Measurements from ENCODE around the gene XK. TPM values are rescaled to one million over a fixed set of nuclear protein-coding genes. Genes with fewer than 3 reads are reported as not detected.

XK gene, protein sequence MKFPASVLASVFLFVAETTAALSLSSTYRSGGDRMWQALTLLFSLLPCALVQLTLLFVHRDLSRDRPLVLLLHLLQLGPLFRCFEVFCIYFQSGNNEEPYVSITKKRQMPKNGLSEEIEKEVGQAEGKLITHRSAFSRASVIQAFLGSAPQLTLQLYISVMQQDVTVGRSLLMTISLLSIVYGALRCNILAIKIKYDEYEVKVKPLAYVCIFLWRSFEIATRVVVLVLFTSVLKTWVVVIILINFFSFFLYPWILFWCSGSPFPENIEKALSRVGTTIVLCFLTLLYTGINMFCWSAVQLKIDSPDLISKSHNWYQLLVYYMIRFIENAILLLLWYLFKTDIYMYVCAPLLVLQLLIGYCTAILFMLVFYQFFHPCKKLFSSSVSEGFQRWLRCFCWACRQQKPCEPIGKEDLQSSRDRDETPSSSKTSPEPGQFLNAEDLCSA
- 1 to 10 TPM; 1.1 to 2.3 (median 1.7) TPM for total RNA-seq

DNA sequence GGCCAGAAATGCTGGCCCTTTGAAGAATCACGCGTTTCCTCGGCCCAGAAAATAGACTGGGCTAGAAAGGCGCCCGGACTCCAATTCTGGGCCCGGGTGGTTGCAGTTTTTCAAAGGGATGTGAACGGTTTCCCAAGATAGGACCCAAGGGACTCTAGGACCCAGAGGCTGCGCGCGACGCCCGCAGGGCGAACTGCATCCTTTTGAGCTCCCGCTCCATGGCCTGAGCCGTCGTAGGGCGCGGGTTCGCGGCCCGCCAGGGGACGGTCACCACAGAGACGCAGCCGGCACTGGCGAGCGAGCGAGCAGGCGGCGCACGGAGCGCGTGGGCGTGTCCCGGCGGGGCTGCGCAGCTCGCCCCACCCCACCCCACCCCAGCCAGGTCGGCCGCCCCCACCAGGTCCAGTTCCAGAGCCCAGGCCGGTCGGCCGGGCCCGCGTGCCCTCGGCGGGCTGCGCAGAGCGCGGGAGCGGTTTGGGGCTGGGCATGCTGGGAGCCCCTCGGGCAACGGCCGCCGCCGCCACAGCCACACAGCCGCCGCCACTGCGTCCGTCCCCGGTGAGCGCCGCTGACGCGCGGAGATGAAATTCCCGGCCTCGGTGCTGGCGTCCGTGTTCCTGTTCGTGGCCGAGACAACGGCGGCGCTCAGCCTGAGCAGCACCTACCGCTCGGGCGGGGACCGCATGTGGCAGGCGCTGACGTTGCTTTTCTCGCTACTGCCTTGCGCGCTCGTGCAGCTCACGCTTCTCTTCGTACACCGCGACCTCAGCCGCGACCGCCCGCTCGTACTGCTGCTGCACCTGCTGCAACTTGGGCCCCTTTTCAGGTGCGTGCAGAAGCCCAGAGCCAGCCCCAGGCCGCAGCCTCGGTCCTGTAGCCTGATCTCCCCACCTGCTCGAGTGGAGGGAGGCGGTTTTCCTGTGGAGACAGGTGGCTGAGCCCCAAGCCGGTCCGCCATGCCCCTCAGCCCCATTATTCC is at the start of gene XK:
XK (plus strand) TSS at position 411 of the 979 bp plus-strand sequence; CDS start at position 582, 171 bp downstream.
- peaks cover 6% of the 10 kb centered on the region for H3K4me1 ChIP-seq
- H3K9me3 ChIP-seq: no peaks in the 10 kb centered on the region
- peak within 1 kb of the TSS; percentile 56 for H3K4me3 ChIP-seq
- DNase-seq (ENCODE audit: low spot score in 2 of 2): no peak
- H3K36me3 ChIP-seq: no peaks in the 10 kb centered on the region
- WGBS: 50% methylated on average over 33 of the region's 100 CpGs
- TF ChIP-seq POLR2A (IDR thresholded peaks at IDR 0.05) (no peak), EP300 (IDR thresholded peaks at IDR 0.05) (no peak), POLR2AphosphoS5 (IDR thresholded peaks at IDR 0.05) (no peak)
- TF ChIP-seq, protein P1, sequence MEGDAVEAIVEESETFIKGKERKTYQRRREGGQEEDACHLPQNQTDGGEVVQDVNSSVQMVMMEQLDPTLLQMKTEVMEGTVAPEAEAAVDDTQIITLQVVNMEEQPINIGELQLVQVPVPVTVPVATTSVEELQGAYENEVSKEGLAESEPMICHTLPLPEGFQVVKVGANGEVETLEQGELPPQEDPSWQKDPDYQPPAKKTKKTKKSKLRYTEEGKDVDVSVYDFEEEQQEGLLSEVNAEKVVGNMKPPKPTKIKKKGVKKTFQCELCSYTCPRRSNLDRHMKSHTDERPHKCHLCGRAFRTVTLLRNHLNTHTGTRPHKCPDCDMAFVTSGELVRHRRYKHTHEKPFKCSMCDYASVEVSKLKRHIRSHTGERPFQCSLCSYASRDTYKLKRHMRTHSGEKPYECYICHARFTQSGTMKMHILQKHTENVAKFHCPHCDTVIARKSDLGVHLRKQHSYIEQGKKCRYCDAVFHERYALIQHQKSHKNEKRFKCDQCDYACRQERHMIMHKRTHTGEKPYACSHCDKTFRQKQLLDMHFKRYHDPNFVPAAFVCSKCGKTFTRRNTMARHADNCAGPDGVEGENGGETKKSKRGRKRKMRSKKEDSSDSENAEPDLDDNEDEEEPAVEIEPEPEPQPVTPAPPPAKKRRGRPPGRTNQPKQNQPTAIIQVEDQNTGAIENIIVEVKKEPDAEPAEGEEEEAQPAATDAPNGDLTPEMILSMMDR (IDR thresholded peaks at IDR 0.05): no peak
- H3K27me3 ChIP-seq: no peaks in the 10 kb centered on the region
- no peak within 1 kb of the TSS for H3K27ac ChIP-seq

DNA sequence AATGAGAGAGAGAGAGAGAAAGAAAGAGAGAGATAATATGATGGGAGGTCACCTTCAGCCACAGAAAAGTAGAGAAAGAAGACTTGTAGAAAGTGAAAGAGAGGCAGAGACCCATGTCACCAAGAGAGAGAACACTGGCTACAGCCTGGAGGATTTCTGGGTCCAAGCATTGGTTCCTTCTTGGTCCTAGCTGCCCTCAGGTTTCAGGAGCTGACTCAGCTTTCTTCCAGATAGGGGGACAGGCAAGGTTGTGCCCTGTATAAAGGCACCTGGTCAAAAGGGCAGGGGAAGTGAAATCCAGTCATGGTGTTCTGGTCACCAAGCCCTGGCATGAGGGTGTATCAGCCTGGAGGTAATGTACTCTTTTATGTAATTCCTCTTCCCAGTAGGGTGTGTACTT is 47.5 kb upstream of the XK start:
- Histone ChIP-seq H3K27ac (no peak overlapping the region), H3K4me3 (no peak overlapping the region), H3K4me1 (no peaks in the 10 kb centered on the region), H3K36me3 (no peaks in the 10 kb centered on the region), H3K9me3 (no peaks in the 10 kb centered on the region), H3K27me3 (no peaks in the 10 kb centered on the region)
- no peak for TF ChIP-seq POLR2AphosphoS5 (IDR thresholded peaks at IDR 0.05)
- no peak for TF ChIP-seq EP300 (IDR thresholded peaks at IDR 0.05)
- no peak for TF ChIP-seq POLR2A (IDR thresholded peaks at IDR 0.05)
- TF ChIP-seq, protein P1 (IDR thresholded peaks at IDR 0.05): no peak
- no peak for DNase-seq (ENCODE audit: low spot score in 2 of 2)

DNA sequence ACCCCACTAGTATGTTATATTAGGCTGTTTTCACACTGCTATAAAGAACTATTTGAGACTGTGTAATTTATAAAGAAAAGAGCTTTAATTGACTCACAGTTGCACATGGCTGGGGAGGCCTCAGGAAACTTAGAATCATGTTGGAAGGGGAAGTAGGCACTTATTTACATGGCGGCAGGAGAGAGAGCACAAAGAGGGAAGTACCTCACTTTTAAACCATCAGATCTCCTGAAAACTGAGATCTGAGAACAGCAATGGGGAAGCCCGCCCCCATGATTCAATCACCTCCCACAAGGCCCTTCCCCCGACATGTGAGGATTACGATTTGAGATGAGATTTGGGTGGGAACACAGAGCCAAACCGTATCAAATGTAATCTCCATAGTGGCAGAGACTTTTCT is 45.4 kb upstream of the XK start:
- Histone ChIP-seq H3K27ac (no peak overlapping the region), H3K4me1 (no peaks in the 10 kb centered on the region), H3K4me3 (no peak overlapping the region), H3K27me3 (no peaks in the 10 kb centered on the region), H3K36me3 (no peaks in the 10 kb centered on the region), H3K9me3 (no peaks in the 10 kb centered on the region)
- WGBS: 66% methylated on average over 5 of the region's 5 CpGs
- no peak for TF ChIP-seq POLR2AphosphoS5 (IDR thresholded peaks at IDR 0.05)
- TF ChIP-seq, protein P1 (IDR thresholded peaks at IDR 0.05): no peak
- DNase-seq (ENCODE audit: low spot score in 2 of 2): no peak

DNA sequence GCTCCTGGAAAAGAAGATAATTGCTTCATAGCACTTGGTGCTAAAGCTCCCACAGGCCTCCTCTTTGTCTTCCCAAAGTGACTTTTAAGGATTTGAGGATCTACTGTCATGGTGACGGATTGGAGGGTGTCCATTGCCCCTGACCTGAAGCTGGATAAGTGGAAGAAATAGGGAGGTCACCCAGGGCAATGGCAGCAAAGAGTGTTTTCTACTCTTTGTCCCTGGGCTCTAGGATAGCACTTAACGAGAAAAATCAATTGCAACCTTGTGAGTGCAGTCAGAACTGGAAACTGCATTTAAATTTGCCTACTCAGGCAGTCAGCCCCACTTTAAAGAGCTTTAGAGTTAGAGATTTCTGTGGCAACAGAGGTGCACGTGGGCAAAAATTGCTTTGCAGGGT is 43.7 kb upstream of the XK start:
- no peak overlapping the region for H3K27ac ChIP-seq
- no peaks in the 10 kb centered on the region for H3K4me1 ChIP-seq
- H3K27me3 ChIP-seq: no peaks in the 10 kb centered on the region
- DNase-seq (ENCODE audit: low spot score in 2 of 2): no peak
- TF ChIP-seq POLR2A (IDR thresholded peaks at IDR 0.05): no peak
- TF ChIP-seq POLR2AphosphoS5 (IDR thresholded peaks at IDR 0.05): no peak
- TF ChIP-seq, protein P1 (IDR thresholded peaks at IDR 0.05): no peak
- no peak for TF ChIP-seq EP300 (IDR thresholded peaks at IDR 0.05)
- H3K36me3 ChIP-seq: no peaks in the 10 kb centered on the region
- H3K9me3 ChIP-seq: no peaks in the 10 kb centered on the region
- no peak overlapping the region for H3K4me3 ChIP-seq
- 71% methylated on average over 3 of the region's 3 CpGs for WGBS
